HepG2 (cell line): ENCODE data around the gene SRSF7. TPM values are rescaled to one million over a fixed set of nuclear protein-coding genes. Genes with fewer than 3 reads are reported as not detected.
A peak's percentile ranks its signal among the peaks of the same experiment; 100 is the strongest.

Source experiments
- BRCA1 ChIP-seq: sonication (generic); formaldehyde crosslinking; IDR thresholded peaks from 2 replicates; pipeline ENCODE4 v1.4.0; 2020; ENCODE audit warnings: missing genetic modification reagents
- ESRRA ChIP-seq: sonication (generic); formaldehyde crosslinking; IDR thresholded peaks from 2 replicates; pipeline ENCODE4 v1.5.1; 2020; ENCODE audit warnings: mild to moderate bottlenecking, low read depth, missing genetic modification reagents
- EZH2 ChIP-seq: conservative IDR thresholded peaks from 2 replicates; pipeline ENCODE4 v1.6.1; 2012; ENCODE audit warnings: mild to moderate bottlenecking, low read depth, low read length, moderate library complexity
- HNF4A ChIP-seq: sonication (generic); formaldehyde crosslinking; IDR thresholded peaks from 2 replicates; pipeline ENCODE4 v1.4.0; 2020; ENCODE audit warnings: missing genetic modification reagents
- MXD4 ChIP-seq: IDR thresholded peaks from 2 replicates; pipeline ENCODE4 v1.6.1; 2016; ENCODE audit warnings: mild to moderate bottlenecking, missing biosample characterization, missing genetic modification reagents
- MXI1 ChIP-seq: IDR thresholded peaks from 3 replicates; pipeline ENCODE4 v1.6.1; 2012; ENCODE audit warnings: low read depth, low read length, inconsistent platforms, borderline replicate concordance
- NPAS2 ChIP-seq: sonication (generic); formaldehyde crosslinking; IDR thresholded peaks from 2 replicates; pipeline ENCODE4 v1.8.0; 2022; ENCODE audit warnings: mild to moderate bottlenecking, missing genetic modification reagents, borderline replicate concordance
- U2AF1 ChIP-seq: fragments of 200-400 bp; formaldehyde crosslinking; optimal IDR thresholded peaks from 2 replicates; pipeline ENCODE3; 2017; ENCODE audit warnings: mild to moderate bottlenecking, low read depth, low read length
- ZKSCAN1 ChIP-seq: fragments of 150-350 bp; IDR thresholded peaks from 2 replicates; pipeline ENCODE4 v1.6.1; 2014; ENCODE audit warnings: low read length
- ZMYM3 ChIP-seq: sonication (generic); formaldehyde crosslinking; IDR thresholded peaks from 2 replicates; pipeline ENCODE4 v1.5.1; 2020; ENCODE audit warnings: mild to moderate bottlenecking, missing genetic modification reagents
- ZNF12 ChIP-seq: sonication (generic); formaldehyde crosslinking; IDR thresholded peaks from 2 replicates; pipeline ENCODE4 v1.5.0; 2020; ENCODE audit warnings: missing genetic modification reagents
- ZNF24 ChIP-seq: fragments of 450-650 bp; IDR thresholded peaks from 2 replicates; pipeline ENCODE4 v1.6.1; 2017; ENCODE audit warnings: antibody characterized with exemption, mild to moderate bottlenecking
- ZNF282 ChIP-seq: fragments of 450-650 bp; IDR thresholded peaks from 2 replicates; pipeline ENCODE4 v1.6.1; 2018; ENCODE audit not compliant: partially characterized antibody
- ZNF720 ChIP-seq: sonication (generic); formaldehyde crosslinking; IDR thresholded peaks from 2 replicates; pipeline ENCODE4 v1.4.0; 2020; ENCODE audit warnings: missing genetic modification reagents
- ZNF782 ChIP-seq: sonication (generic); formaldehyde crosslinking; IDR thresholded peaks from 2 replicates; pipeline ENCODE4 v1.4.0; 2020; ENCODE audit warnings: missing genetic modification reagents, mild to moderate bottlenecking, borderline replicate concordance
- polyA plus RNA-seq, 8 experiments: library from polyadenylated mRNA; depleted of rRNA in 3 of 8; stranded (reverse) in 7 of 8; unstranded in 1 of 8; fragments of >200 nt; fragmentation: Illumina TruSeq in 4 of 8; extraction: Trizol in 4 of 8; gene quantifications; 2 replicates each; pipeline versions ENCODE4 v1.2.1 to v1.2.3, GENCODE V29; 2011 to 2016; ENCODE audit warnings: low read depth in 4 of 8, missing spikeins in 1 of 8, mixed read lengths in 1 of 8; ENCODE audit not compliant: insufficient read depth in 1 of 8
- total RNA-seq, 5 experiments: library from RNA; depleted of rRNA; stranded (reverse); fragments of >200 nt; fragmentation: Illumina TruSeq; extraction: Trizol; gene quantifications; 2 replicates each; pipeline ENCODE4 v1.2.3, GENCODE V29; 2016; ENCODE audit warnings: low read depth in 1 of 5
- TF ChIP-seq, protein P1 (sequence below): sonication (generic); formaldehyde crosslinking; IDR thresholded peaks from 2 replicates; pipeline ENCODE4 v1.8.0; 2022; ENCODE audit warnings: missing genetic modification reagents, low read depth, mild to moderate bottlenecking, borderline replicate concordance
- TF ChIP-seq, protein P2 (sequence below): fragments of 450-650 bp; IDR thresholded peaks from 2 replicates; pipeline ENCODE4 v1.6.1; 2017; ENCODE audit warnings: mild to moderate bottlenecking
- TF ChIP-seq, protein P3 (sequence below): sonication (generic); formaldehyde crosslinking; IDR thresholded peaks from 2 replicates; pipeline ENCODE4 v1.8.0; 2022; ENCODE audit warnings: mild to moderate bottlenecking, missing genetic modification reagents, moderate library complexity
- TF ChIP-seq, protein P4 (sequence below): sonication (generic); formaldehyde crosslinking; IDR thresholded peaks from 2 replicates; pipeline ENCODE4 v1.5.1; 2020; ENCODE audit warnings: mild to moderate bottlenecking, missing genetic modification reagents, moderate library complexity
- TF ChIP-seq, protein P5 (sequence below): sonication (generic); formaldehyde crosslinking; IDR thresholded peaks from 2 replicates; pipeline ENCODE4 v1.5.0; 2020; ENCODE audit warnings: mild to moderate bottlenecking, missing genetic modification reagents, moderate library complexity

SRSF7 gene
- total and polyA plus RNA-seq, 2 of the 13 experiments (the other 11 are each of a cell fraction or from before 2014, with no cell fraction given), result 172 to 275 TPM

DNA sequence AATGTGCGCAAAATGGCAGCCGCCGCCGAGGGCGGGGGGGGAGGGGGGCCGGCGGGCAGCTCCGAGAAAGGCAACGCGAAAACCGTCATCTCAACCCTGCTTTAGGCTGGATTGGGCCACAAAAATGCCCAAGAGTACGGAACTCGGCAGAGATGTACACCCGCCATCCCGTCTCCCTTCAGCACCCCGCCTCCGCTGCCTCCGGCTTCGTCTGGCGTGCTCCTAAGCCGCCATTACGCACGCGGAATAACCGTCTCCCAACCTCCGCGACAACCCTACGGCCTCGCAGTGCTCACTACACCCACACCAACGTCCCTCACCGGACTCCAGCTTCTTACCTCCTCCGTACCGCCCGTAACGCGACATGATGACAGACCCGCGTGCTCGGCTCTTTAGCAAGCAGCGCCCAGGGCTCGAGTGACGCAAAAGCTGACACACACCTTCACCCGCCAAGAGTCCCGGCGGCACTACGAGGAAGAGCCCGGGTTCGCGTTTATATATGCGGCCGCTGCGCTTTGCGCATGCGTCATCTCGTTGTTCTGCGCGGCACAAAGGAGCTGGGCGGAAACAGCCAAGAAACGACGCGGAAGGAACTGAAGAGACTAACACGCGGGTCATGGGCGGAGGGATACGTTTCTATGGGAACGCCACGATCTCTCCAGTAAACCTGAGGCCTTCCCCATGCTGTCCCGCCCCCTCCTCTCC, at the start of gene SRSF7 (continued):
- TF ChIP-seq ZNF12 (CRISPR knock-in tag), result peak; percentile 56; the same call in 1 of the 2 replicates
- TF ChIP-seq ZNF282, result no peak
- TF ChIP-seq, protein P1, sequence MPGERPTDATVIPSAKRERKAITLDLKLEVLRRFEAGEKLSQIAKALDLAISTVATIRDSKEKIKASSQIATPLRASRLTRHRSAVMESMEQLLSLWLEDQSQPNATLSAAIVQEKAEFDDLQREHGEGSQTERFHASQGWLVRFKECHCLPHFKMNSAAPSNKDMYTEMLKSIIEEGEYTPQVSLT (CRISPR knock-in tag), result 0 out of 2 replicates have a peak, but pooled peaks have one; percentile 71
- no peak for TF ChIP-seq NPAS2 (CRISPR knock-in tag)
- TF ChIP-seq MXI1, result peak; percentile 98
- no peak for TF ChIP-seq HNF4A (CRISPR knock-in tag)
- TF ChIP-seq, protein P2, sequence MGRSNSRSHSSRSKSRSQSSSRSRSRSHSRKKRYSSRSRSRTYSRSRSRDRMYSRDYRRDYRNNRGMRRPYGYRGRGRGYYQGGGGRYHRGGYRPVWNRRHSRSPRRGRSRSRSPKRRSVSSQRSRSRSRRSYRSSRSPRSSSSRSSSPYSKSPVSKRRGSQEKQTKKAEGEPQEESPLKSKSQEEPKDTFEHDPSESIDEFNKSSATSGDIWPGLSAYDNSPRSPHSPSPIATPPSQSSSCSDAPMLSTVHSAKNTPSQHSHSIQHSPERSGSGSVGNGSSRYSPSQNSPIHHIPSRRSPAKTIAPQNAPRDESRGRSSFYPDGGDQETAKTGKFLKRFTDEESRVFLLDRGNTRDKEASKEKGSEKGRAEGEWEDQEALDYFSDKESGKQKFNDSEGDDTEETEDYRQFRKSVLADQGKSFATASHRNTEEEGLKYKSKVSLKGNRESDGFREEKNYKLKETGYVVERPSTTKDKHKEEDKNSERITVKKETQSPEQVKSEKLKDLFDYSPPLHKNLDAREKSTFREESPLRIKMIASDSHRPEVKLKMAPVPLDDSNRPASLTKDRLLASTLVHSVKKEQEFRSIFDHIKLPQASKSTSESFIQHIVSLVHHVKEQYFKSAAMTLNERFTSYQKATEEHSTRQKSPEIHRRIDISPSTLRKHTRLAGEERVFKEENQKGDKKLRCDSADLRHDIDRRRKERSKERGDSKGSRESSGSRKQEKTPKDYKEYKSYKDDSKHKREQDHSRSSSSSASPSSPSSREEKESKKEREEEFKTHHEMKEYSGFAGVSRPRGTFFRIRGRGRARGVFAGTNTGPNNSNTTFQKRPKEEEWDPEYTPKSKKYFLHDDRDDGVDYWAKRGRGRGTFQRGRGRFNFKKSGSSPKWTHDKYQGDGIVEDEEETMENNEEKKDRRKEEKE, result no peak
- TF ChIP-seq, protein P3, sequence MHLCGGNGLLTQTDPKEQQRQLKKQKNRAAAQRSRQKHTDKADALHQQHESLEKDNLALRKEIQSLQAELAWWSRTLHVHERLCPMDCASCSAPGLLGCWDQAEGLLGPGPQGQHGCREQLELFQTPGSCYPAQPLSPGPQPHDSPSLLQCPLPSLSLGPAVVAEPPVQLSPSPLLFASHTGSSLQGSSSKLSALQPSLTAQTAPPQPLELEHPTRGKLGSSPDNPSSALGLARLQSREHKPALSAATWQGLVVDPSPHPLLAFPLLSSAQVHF, result peak; percentile 93
- no peak for TF ChIP-seq EZH2
- TF ChIP-seq ZKSCAN1, result peak; percentile 14; the same call in 1 of the 2 replicates
- peak; percentile 96 for TF ChIP-seq MXD4 (CRISPR knock-in tag)
- TF ChIP-seq, protein P4, sequence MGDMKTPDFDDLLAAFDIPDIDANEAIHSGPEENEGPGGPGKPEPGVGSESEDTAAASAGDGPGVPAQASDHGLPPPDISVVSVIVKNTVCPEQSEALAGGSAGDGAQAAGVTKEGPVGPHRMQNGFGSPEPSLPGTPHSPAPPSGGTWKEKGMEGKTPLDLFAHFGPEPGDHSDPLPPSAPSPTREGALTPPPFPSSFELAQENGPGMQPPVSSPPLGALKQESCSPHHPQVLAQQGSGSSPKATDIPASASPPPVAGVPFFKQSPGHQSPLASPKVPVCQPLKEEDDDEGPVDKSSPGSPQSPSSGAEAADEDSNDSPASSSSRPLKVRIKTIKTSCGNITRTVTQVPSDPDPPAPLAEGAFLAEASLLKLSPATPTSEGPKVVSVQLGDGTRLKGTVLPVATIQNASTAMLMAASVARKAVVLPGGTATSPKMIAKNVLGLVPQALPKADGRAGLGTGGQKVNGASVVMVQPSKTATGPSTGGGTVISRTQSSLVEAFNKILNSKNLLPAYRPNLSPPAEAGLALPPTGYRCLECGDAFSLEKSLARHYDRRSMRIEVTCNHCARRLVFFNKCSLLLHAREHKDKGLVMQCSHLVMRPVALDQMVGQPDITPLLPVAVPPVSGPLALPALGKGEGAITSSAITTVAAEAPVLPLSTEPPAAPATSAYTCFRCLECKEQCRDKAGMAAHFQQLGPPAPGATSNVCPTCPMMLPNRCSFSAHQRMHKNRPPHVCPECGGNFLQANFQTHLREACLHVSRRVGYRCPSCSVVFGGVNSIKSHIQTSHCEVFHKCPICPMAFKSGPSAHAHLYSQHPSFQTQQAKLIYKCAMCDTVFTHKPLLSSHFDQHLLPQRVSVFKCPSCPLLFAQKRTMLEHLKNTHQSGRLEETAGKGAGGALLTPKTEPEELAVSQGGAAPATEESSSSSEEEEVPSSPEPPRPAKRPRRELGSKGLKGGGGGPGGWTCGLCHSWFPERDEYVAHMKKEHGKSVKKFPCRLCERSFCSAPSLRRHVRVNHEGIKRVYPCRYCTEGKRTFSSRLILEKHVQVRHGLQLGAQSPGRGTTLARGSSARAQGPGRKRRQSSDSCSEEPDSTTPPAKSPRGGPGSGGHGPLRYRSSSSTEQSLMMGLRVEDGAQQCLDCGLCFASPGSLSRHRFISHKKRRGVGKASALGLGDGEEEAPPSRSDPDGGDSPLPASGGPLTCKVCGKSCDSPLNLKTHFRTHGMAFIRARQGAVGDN (CRISPR knock-in tag), result peak; percentile 98
- TF ChIP-seq ZNF24, result no peak
- TF ChIP-seq BRCA1 (CRISPR knock-in tag), result peak; percentile 77; the same call in 1 of the 2 replicates
- no peak; the same call in 1 of the 2 replicates for TF ChIP-seq ZNF720 (CRISPR knock-in tag)
- no peak for TF ChIP-seq ZNF782 (CRISPR knock-in tag)
- TF ChIP-seq, protein P5, sequence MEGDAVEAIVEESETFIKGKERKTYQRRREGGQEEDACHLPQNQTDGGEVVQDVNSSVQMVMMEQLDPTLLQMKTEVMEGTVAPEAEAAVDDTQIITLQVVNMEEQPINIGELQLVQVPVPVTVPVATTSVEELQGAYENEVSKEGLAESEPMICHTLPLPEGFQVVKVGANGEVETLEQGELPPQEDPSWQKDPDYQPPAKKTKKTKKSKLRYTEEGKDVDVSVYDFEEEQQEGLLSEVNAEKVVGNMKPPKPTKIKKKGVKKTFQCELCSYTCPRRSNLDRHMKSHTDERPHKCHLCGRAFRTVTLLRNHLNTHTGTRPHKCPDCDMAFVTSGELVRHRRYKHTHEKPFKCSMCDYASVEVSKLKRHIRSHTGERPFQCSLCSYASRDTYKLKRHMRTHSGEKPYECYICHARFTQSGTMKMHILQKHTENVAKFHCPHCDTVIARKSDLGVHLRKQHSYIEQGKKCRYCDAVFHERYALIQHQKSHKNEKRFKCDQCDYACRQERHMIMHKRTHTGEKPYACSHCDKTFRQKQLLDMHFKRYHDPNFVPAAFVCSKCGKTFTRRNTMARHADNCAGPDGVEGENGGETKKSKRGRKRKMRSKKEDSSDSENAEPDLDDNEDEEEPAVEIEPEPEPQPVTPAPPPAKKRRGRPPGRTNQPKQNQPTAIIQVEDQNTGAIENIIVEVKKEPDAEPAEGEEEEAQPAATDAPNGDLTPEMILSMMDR (CRISPR knock-in tag), result no peak
- no peak; the same call in 1 of the 2 replicates for TF ChIP-seq ESRRA (CRISPR knock-in tag)
- peak; percentile 85 for TF ChIP-seq U2AF1
- no peak; the same call in none of the 2 replicates for TF ChIP-seq ZMYM3 (CRISPR knock-in tag)
